ENCODE measurements around the gene CMAS. TPM values are rescaled to one million over a fixed set of nuclear protein-coding genes. Genes with fewer than 3 reads are reported as not detected.

Gene CMAS
- total and polyA plus RNA-seq, 2 donors (not counting 3 experiments of a cell fraction or from before 2014, with no cell fraction given): 8.5 to 35.4 TPM

GRCh38 chr12:22105542-22105941 is 59.5 kb downstream of the CMAS start:
- FAIRE-seq (no peak), DNase-seq (ENCODE audit: low read depth, low spot score) (no peak)
- Histone ChIP-seq H3K9me1 (replicated peaks; ENCODE audit: control insufficient read depth, extremely low read depth, insufficient read depth, low read length) (no peaks in the 10 kb centered on the region), H3K79me2 (ENCODE audit: control insufficient read depth, insufficient read depth, low read length) (no peaks in the 10 kb centered on the region), H3K4me2 (ENCODE audit: insufficient read depth, low read length) (no peak overlapping the region), H3K27ac (ENCODE audit: insufficient read depth, low read depth, low read length) (no peak overlapping the region), H3K27me3 (ENCODE audit: control insufficient read depth in 2 of 2, insufficient read depth in 2 of 2, low read length in 2 of 2) (peaks cover 0 to 4% of the 10 kb centered on the region in 2 experiments), H3K9me3 (replicated peaks; ENCODE audit: control insufficient read depth, insufficient read depth, low read length) (no peaks in the 10 kb centered on the region), H2AFZ (ENCODE audit: low read depth, low read length) (no peak overlapping the region), H3K4me3 (replicated peaks in 1 of 3; ENCODE audit: insufficient read depth in 1 of 3, low read depth in 1 of 3, low read length in 3 of 3) (no peak overlapping the region), H3K36me3 (ENCODE audit: control insufficient read depth in 2 of 2, extremely low read depth in 1 of 2, insufficient read depth in 2 of 2, low read length in 2 of 2) (no peaks in the 10 kb centered on the region), H4K20me1 (replicated peaks; ENCODE audit: control insufficient read depth, extremely low read depth, insufficient read depth, low read length) (no peaks in the 10 kb centered on the region), H3K4me1 (ENCODE audit: control insufficient read depth, extremely low read depth, insufficient read depth, low read length) (peaks cover 4% of the 10 kb centered on the region), H3K9ac (replicated peaks; ENCODE audit: extremely low read depth, insufficient read depth, low read length) (no peak overlapping the region)
- dilution Hi-C loops (cut with MboI; ENCODE audit: extremely low pct_ligation_motif_present, low sequenced_read_pairs) (no loop called here), intact Hi-C loops (cut with micrococcal nuclease) (no loop called here)
- ChIA-PET CTCF (interaction anchor here (1.0 kb wide), 1 partner anchor 230 kb away, joined by 3 read pairs; no protein-coding TSS in a partner anchor), POLR2A (no interaction called here)
- no TSS peak for BruUV-seq (replicated peaks)
- TF ChIP-seq JUN (IDR thresholded peaks at IDR 0.05; ENCODE audit: borderline replicate concordance, insufficient read depth, insufficient read length, low read depth): no peak
- TF ChIP-seq POLR2AphosphoS5 (IDR thresholded peaks at IDR 0.05; ENCODE audit: insufficient read depth, low read depth, low read length): no peak
- no peak for TF ChIP-seq GATA2 (IDR thresholded peaks at IDR 0.05; ENCODE audit: insufficient read depth, insufficient read length, low read depth, low read length)
- TF ChIP-seq FOS (IDR thresholded peaks at IDR 0.05; ENCODE audit: borderline replicate concordance, insufficient read depth, low read length): no peak
- no peak for TF ChIP-seq EZH2 (IDR thresholded peaks at IDR 0.05; ENCODE audit: borderline replicate concordance, low read depth, low read length, severe bottlenecking)
- TF ChIP-seq POLR2A (IDR thresholded peaks at IDR 0.05; ENCODE audit: low read depth, low read length): no peak
- TF ChIP-seq MAX (IDR thresholded peaks at IDR 0.05; ENCODE audit: insufficient read depth, insufficient read length): no peak
- TF ChIP-seq, protein P1, sequence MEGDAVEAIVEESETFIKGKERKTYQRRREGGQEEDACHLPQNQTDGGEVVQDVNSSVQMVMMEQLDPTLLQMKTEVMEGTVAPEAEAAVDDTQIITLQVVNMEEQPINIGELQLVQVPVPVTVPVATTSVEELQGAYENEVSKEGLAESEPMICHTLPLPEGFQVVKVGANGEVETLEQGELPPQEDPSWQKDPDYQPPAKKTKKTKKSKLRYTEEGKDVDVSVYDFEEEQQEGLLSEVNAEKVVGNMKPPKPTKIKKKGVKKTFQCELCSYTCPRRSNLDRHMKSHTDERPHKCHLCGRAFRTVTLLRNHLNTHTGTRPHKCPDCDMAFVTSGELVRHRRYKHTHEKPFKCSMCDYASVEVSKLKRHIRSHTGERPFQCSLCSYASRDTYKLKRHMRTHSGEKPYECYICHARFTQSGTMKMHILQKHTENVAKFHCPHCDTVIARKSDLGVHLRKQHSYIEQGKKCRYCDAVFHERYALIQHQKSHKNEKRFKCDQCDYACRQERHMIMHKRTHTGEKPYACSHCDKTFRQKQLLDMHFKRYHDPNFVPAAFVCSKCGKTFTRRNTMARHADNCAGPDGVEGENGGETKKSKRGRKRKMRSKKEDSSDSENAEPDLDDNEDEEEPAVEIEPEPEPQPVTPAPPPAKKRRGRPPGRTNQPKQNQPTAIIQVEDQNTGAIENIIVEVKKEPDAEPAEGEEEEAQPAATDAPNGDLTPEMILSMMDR (IDR thresholded peaks at IDR 0.05; ENCODE audit: extremely low read depth in 1 of 2, insufficient read depth in 1 of 2, low read depth in 1 of 2, low read length in 2 of 2): no peak

Measured in endothelial cell of umbilical vein (primary cell).